Fibroblast of skin of right quadriceps (primary cell): ENCODE measurements around the gene CYTL1.

ENCODE experiments used
- DNase-seq: peaks from one replicate; pipeline ENCODE4 v3.0.0-alpha.2; 2013

Gene CYTL1

DNA sequence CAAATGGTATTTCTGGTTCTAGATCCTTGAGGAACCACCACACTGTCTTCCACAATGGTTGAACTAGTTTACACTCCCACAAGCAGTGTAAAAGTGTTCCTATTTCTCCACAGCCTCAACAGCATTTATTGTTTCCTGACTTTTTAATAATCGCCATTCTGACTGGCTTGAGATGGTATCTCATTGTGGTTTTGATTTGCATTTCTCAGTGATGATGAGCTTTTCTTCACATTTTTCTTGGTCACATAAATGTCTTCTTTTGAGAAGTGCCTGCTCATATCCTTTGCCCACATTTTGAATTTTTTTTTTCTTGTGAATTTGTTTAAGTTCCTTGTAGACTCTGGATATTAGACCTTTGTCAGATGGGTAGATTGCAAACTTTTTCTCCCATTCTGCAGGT, 22.3 kb downstream of the CYTL1 start:
- DNase-seq: peak; percentile 73

GRCh38 chr4:4995908-4996265, 23.4 kb downstream of the CYTL1 start:
- DNase-seq: peak; percentile 70

DNA sequence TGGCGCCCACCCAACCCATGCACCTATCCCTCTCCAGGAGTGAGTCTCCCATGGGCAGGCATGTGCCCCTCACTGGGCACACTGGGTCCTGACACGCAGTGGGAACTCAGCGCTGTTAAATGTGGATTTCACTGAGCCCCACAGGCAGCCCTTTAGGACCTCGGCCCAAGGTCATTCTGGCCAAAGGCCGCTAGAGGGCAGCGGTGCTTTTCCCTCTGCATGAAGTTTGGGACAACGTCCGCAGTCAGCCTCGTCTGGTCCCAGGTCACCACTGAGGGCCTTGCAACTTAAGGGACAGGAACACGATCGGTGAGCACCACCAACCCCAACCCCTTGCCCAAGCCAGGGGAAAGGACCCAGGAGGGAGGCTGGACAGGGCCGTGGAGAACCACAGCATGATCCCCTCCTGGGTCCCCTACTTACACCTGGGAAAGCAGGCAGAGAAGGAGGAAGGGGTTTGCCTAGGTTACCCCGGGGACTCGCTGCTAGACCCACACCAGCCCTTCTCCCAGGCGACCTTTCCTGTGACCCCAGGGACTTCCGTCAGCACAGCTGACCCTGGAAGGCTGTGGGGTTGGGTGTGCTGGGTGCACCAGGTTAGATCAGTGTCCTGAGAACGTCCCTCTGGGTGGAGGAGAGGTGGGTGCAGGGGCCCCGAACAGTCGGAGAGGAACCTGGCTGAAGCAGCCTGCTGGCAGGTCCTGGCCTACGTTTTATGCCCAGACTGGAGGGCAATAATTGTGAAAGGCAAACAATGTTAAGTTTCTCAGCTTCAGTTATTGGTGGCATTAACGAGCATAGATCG, 24.0 kb downstream of the CYTL1 start:
- DNase-seq: peak; percentile 57

DNA sequence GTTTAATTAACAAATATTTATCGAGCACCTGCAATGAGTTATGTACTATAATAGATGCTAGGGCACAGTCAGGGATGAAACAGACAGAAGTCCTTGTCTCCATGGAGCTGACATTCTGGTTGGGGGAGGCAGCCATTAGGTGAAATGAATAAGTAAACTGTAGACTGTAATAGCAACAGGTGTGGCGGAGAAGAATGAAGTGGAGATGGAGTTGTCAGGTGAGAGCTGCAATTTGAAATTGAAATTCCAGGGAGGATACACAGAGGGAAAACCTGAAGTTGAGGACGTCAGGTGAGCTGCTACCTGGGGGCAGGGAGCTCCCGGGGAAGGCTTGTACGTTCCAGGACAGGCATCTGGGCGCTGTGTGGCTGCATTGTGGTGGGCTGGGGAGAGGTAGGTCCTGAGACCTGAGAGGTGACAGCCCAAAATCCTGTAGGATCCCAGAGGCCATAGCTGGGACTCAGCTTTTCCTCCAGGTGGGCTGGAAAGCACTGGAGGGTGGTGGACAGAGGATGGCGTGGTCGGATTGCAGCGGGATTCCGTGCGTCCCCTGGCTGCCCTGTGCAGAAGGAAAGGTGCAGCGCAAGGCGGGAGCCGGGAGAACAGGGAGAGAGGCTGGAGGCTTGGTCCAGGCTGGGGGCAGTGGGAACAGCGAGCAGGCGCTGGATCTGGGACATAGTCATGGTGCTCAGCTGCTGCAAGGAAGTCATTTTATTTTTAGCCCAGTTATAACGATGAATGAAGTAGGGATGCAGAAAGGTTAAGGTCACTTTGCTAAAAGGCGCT, 24.8 kb downstream of the CYTL1 start:
- no peak for DNase-seq

DNA sequence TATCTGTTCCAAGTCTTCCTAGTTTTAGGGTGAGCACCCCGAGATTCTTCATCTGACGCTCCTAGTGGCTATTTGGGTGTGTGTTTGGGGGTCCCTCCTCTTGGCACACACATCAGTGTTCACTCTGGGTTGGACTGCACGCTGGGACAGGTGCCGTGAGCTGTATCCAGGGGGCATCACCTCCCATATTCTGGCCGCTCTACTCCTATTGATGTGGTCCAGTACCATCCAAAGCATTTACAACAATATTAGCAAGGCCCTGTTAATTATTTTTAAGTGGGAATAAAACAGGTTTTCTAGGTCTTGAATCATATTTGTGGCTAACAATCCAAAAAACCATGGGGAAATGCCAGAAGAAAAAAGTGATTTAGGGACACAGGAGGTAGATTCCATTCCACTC, 26.4 kb downstream of the CYTL1 start:
- DNase-seq: no peak

GRCh38 chr4:4991541-4992099, 27.6 kb downstream of the CYTL1 start:
- DNase-seq: no peak

GRCh38 chr4:4990857-4991540, 28.3 kb downstream of the CYTL1 start:
- DNase-seq: peak; percentile 63

GRCh38 chr4:4990329-4990728, 28.9 kb downstream of the CYTL1 start:
- no peak for DNase-seq

DNA sequence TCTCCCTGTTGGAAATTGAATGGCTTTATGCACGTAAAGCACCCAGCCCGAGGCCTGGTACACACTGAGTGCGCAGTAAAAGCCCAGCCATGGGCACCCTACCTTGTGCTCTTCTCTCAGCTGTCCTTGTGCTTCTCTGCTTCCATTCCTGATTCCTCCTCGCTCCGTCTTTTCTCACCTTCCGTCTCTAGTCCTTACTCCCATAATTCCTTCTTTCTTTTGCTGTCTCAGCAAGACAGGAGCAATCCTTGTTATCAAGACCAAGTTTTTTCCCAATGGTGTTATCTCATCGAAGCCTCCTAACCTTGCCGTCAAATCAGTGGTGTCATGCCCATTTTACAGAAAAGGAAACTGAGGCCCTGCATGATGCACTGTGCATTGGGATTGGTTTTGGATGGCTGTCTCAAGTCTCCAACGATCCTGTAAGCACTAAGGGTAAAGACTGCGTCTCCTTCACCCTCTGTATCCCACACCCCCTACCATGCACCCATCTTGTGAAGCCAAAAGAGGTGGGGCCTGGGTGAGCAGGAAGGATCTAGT, 30.1 kb downstream of the CYTL1 start:
- no peak for DNase-seq

DNA sequence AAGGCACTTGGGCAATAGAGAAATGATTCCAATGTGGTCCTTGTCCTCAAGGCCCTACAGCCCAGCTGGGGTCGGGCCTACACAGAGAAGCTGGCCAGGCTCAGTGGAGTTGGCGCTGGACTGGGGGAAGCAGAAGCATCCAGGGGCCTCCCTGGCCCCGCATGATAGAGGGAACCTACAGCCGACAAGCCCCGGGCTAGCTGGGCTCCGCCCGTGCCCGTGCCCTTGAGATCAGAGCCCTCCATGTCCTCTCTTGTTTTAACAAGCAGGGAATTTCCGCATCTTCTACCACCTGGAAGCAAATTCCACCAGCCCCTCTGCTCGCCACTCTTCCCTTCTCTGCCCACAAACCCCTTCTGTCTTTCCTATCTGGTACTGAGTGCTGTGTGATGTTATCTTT, 31.6 kb downstream of the CYTL1 start:
- no peak for DNase-seq

DNA sequence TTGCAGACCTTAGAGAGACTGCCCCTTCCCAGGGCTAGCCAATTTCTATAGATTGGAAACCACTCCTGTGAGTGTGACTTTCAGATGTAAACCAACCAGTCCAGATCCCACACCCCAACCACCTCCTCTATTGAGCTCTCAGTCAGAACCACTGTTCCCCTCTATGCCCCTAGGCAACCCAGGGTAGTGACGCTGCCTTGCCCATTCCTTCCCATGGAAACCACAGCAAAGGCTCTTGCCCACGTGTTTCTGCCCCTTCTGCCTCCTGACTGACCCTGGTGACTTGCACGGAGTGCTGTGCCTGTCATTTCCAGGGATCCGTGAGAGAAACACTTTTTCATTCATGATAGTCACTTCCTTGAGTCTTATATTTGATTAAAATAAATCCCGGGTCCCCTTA, 32.4 kb downstream of the CYTL1 start:
- no peak for DNase-seq

DNA sequence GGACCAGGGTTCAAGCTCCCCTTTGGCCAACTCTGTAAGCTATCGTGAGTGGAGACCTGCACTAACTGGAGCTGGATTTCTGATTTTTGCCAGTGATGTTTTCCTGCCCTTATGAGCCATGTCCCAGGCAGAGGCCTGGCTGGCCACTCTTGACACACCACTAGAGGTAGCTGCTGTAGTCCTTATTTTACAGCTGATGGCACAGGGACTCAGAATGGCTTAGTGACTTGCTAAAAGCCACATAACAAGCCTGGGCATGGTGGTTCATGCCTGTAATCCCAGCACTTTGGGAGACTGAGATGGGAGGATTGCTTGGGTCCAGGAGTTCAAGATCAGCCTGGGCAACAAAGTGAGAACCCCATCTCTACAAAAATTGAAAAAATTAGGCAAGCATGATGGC, 33.4 kb downstream of the CYTL1 start:
- DNase-seq: no peak

DNA sequence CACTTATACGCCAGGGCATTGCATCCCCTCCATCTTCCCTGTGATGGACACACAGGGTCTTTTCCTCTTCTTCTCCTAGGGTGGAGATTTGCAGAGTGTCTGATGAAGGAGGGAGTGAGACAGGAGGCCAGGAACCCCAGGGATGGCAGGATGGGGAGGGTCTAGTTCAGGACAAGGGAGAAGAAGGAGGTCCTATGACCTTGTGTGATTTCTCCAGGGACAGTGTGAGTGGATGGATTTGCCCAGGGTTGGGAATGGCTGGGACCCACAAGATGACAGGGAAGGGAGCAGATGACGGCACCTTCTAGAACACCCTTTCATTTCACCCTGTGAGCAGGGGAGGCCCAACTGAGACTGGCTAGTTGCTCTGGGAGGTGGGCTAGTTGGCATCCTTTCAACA, 34.2 kb downstream of the CYTL1 start:
- no peak for DNase-seq

GRCh38 chr4:4984186-4984585, 35.1 kb downstream of the CYTL1 start:
- DNase-seq: no peak

DNA sequence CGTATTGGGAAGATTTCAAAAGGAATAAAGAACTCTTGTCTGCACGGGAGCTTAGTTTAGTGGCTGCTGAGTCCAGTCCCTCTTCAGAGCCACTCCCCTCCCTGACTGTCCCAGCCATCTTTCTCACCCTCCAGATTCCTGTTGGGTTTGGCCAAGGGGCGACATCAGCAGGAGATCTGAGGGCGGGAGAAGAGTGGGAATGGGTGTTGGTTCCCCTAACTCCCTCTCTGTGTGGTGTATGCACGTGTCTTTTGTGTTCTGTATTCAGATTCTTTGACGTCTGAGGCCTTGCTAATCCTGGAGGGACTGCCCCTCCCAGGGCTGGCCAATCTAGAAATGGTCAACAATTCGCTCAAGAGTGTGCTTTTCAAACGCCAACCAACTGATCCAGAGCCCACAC, 37.4 kb downstream of the CYTL1 start:
- DNase-seq: no peak

GRCh38 chr4:4981427-4981826, 37.8 kb downstream of the CYTL1 start:
- peak; percentile 18 for DNase-seq

DNA sequence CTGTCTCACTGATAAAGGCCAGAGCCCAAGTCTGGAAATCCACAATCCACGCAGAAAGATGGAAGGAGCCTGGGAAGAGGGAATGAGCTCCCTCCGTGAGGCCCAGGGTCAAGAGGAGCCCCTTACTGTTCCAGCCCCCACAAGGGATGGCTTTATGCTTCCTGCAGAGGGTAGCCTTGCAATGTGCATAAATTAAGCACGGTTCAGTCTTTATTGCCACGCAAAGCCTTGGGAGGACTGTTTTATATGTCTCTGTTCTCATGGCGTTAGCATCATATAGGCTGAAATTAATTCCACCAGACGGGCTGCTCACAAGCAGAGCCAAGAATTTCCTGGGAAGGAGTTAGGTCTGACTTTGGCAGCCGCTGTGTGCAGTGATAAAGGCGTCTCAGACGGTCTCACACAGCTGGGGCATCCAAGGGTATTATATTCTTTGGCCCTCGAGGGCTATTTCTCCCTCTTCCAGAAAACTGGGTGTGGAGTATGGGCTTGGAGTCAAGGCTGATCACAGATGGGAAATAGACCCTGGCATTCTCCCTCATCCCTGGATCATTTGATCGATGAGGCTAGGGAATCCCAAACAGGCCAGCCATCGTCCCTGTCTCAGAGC, 38.5 kb downstream of the CYTL1 start:
- DNase-seq: no peak

- DNase-seq: no peak
Measured at GRCh38 chr4:4979971-4980370, 39.3 kb downstream of the CYTL1 start.

DNA sequence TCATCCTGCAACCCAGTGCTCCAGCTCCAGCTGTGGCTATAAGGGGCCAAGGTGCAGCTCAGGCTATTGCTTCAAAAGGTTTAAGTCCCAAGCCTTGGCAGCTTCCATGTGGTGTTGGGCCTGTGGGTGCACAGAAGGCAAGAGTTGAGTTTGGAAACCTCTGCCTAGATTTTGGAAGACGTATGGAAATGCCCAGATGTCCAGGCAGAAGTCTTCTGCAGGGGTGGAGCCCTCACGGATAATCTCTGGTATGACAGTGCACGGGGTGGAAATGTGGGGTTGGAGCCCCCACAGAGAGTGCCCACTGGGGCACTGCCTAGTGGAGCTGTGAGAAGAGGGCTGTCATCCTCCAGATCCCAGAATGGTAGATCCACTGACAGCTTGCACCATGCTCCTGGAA, 44.5 kb downstream of the CYTL1 start:
- no peak for DNase-seq

GRCh38 chr4:4971796-4972195, 47.5 kb downstream of the CYTL1 start:
- no peak for DNase-seq

- no peak for DNase-seq
Measured at GRCh38 chr4:4969298-4969697, 50.0 kb downstream of the CYTL1 start.

- DNase-seq: no peak
Measured at GRCh38 chr4:4968161-4968725, 51.0 kb downstream of the CYTL1 start.
